Parathyroid adenoma (tissue), 2 donors: Measurements from ENCODE around the gene PRDM16.

Source experiments
- H2AFZ ChIP-seq: fragments of 300-600 bp; sonication (generic); one replicate; pipeline ENCODE4 v1.7.0; 2017; ENCODE audit warnings: antibody characterized with exemption, mild to moderate bottlenecking
- H3K27ac ChIP-seq: fragments of 300-600 bp; sonication (generic); one replicate; pipeline ENCODE4 v1.7.0; 2017
- H3K27me3 ChIP-seq: fragments of 300-600 bp; sonication (generic); one replicate; pipeline ENCODE4 v1.7.0; 2017; ENCODE audit warnings: low read length; ENCODE audit not compliant: control insufficient read depth, insufficient read depth
- H3K36me3 ChIP-seq: fragments of 300-600 bp; sonication (generic); one replicate; pipeline ENCODE4 v1.7.0; 2017; ENCODE audit warnings: low read length; ENCODE audit not compliant: control insufficient read depth, insufficient read depth
- H3K4me1 ChIP-seq: fragments of 300-600 bp; sonication (generic); one replicate; pipeline ENCODE4 v1.7.0; 2017; ENCODE audit warnings: control low read depth
- H3K4me2 ChIP-seq: fragments of 300-600 bp; sonication (generic); one replicate; pipeline ENCODE4 v1.7.0; 2017; ENCODE audit warnings: low read length
- H3K4me3 ChIP-seq: fragments of 300-600 bp; sonication (generic); one replicate; pipeline ENCODE4 v1.7.0; 2017; ENCODE audit warnings: low read depth, low read length
- H3K79me2 ChIP-seq: fragments of 300-600 bp; sonication (generic); one replicate; pipeline ENCODE4 v1.7.0; 2017; ENCODE audit warnings: control low read depth
- H3K9ac ChIP-seq: fragments of 300-600 bp; sonication (generic); one replicate; pipeline ENCODE4 v1.7.0; 2017; ENCODE audit warnings: mild to moderate bottlenecking
- H3K9me3 ChIP-seq: fragments of 300-600 bp; sonication (generic); one replicate; pipeline ENCODE4 v1.7.0; 2017; ENCODE audit warnings: low read length; ENCODE audit not compliant: control insufficient read depth
- TF ChIP-seq, protein P1 (sequence below): fragments of 300-600 bp; sonication (generic); IDR thresholded peaks from one replicate; pipeline ENCODE4 v1.7.0; 2017; ENCODE audit warnings: antibody characterized with exemption, mild to moderate bottlenecking
- donor health status: primary hyperparathyroidism.

Gene PRDM16

DNA sequence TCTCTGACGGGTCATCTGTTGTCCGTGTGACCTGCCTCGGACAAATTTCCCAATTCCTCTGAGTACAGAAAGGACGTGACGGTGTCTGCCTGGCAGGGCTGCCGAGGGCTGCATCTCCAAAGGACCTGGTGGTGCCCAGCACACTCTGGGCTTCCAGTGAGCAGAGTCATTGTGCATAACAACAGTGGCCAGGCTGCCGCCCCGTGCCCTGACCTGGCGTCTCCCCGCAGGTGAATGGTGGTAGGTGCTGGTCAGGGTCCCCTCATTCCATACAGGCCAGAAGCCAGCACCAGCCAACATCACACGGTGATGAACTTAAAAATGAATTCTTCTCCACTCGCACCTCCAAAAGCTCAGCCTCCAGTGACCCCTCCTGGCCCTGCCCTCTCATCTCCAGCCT, 28.2 kb downstream of the PRDM16 start:
- H2AFZ ChIP-seq = no peak overlapping the region
- H3K4me3 ChIP-seq = no peak overlapping the region
- H3K27me3 ChIP-seq = no peaks in the 10 kb centered on the region
- no peak overlapping the region for H3K9ac ChIP-seq
- TF ChIP-seq, protein P1, sequence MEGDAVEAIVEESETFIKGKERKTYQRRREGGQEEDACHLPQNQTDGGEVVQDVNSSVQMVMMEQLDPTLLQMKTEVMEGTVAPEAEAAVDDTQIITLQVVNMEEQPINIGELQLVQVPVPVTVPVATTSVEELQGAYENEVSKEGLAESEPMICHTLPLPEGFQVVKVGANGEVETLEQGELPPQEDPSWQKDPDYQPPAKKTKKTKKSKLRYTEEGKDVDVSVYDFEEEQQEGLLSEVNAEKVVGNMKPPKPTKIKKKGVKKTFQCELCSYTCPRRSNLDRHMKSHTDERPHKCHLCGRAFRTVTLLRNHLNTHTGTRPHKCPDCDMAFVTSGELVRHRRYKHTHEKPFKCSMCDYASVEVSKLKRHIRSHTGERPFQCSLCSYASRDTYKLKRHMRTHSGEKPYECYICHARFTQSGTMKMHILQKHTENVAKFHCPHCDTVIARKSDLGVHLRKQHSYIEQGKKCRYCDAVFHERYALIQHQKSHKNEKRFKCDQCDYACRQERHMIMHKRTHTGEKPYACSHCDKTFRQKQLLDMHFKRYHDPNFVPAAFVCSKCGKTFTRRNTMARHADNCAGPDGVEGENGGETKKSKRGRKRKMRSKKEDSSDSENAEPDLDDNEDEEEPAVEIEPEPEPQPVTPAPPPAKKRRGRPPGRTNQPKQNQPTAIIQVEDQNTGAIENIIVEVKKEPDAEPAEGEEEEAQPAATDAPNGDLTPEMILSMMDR = no peak
- no peak overlapping the region for H3K4me2 ChIP-seq
- H3K9me3 ChIP-seq = no peaks in the 10 kb centered on the region
- H3K27ac ChIP-seq = no peak overlapping the region
- no peaks in the 10 kb centered on the region for H3K4me1 ChIP-seq
- no peaks in the 10 kb centered on the region for H3K36me3 ChIP-seq
- H3K79me2 ChIP-seq = no peaks in the 10 kb centered on the region

DNA sequence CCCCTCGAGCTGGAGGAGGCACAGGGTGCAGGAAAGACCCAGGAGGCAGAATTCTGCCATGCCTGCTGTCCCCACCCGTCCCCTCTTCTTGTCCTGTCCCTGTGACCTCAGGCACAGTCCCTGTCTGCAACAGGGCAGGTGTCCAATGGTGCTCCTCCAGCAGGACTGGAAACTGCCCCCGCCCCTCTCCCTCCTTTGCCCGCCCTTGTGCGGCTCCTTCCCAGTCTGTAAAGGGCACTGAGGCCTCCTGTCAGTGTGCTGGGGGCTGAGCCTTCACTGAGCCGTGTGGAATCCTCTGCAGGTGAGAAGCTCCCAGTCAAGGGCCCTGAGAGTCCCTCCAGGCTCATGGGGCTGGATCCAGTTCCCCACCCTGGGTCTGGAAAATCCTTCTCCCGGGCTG, 28.9 kb downstream of the PRDM16 start:
- no peaks in the 10 kb centered on the region for H3K9me3 ChIP-seq
- no peaks in the 10 kb centered on the region for H3K4me1 ChIP-seq
- H3K4me2 ChIP-seq = no peak overlapping the region
- TF ChIP-seq, protein P1 = no peak
- no peaks in the 10 kb centered on the region for H3K79me2 ChIP-seq
- no peak overlapping the region for H3K9ac ChIP-seq
- no peaks in the 10 kb centered on the region for H3K27me3 ChIP-seq
- no peak overlapping the region for H3K4me3 ChIP-seq
- H3K27ac ChIP-seq = no peak overlapping the region
- no peaks in the 10 kb centered on the region for H3K36me3 ChIP-seq
- no peak overlapping the region for H2AFZ ChIP-seq

DNA sequence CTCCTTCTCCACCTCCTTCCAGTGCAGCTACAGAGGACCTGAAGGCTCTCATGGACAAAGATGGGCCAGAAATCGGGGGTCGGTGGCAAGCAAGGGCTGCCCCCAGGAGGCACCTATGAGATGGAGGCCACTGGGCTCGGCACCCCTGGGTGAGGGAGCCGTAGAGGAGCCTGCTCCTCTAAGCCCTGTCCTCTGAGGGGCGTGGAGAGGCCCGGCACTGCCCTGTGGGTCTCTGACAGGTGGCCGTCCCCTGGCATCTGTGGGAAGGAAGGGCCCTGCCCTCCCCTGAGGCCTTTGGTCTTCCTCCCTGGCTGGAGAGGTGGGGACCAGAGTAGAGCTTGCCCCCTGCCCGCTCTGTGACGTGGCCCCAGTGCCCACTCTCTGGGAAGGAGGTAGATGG, 30.9 kb downstream of the PRDM16 start:
- Histone ChIP-seq H3K4me1 (no peaks in the 10 kb centered on the region), H3K27me3 (no peaks in the 10 kb centered on the region), H2AFZ (no peak overlapping the region), H3K4me3 (no peak overlapping the region), H3K9me3 (no peaks in the 10 kb centered on the region), H3K4me2 (no peak overlapping the region), H3K9ac (no peak overlapping the region), H3K36me3 (no peaks in the 10 kb centered on the region), H3K27ac (no peak overlapping the region), H3K79me2 (no peaks in the 10 kb centered on the region)
- TF ChIP-seq, protein P1 = no peak

DNA sequence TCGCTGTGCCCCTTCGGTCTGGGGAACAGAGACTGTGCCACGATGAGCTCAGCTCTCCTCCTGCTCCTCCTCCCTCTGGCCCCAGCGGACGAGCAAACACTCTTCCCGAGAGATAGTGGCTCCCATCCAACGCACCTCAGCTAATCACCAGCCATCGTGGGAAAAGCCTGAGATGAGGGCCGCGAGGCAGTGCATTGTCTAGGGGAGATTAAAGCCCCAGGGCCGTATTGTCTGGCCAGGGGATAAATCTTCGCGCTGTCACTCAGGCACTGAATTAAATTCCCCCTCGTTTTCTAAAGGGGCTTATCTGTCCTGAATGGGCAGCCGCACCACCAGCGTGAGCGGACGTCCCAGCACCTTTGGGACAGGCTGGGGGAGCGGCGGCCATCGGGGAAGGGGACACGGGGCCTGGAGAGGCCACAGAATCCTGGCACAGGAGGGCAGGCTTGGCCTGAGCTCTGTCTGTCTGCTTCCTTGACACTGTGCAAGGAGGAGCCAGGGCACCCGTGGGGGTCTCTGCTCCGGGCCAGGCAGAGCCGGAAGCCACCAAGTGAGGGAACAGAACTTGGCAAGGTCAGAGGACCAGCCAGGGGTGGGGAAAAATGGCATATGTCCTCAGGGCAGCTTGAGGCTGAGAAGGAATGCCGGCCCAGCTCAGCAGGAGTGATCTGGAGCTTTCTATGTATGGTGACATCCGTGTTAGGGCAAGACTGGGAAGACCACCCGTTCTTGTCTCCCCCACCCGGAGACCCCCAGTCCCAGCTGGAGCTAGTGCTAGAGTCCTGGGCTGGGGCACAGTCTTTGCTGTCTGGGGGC, 32.3 kb downstream of the PRDM16 start:
- Histone ChIP-seq H3K4me3 (no peak overlapping the region), H3K36me3 (no peaks in the 10 kb centered on the region), H3K79me2 (no peaks in the 10 kb centered on the region), H3K4me1 (no peaks in the 10 kb centered on the region), H3K9me3 (no peaks in the 10 kb centered on the region), H3K9ac (no peak overlapping the region), H3K27me3 (no peaks in the 10 kb centered on the region), H3K27ac (no peak overlapping the region), H2AFZ (no peak overlapping the region), H3K4me2 (no peak overlapping the region)
- TF ChIP-seq, protein P1 = no peak

DNA sequence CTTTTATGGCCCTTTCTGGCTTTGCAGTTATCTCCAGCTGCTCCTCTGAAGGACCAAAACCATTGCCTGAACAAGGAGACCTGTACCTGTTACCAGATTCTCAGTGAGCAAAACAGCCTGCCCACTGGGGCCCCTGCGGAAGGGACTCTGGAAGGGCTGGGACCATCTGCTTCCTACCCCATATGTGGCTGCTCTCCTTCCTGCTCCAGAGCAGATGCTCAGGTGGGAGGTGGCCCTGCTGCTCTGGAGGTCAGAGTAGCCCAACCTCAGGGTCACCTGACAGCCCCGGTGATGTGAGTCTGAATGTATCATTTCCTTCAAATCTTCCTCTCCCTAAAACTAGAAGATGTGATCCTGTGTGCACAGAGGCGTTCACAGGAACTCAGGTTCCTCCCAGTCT, 33.6 kb downstream of the PRDM16 start:
- H3K36me3 ChIP-seq = no peaks in the 10 kb centered on the region
- no peak overlapping the region for H3K27ac ChIP-seq
- no peaks in the 10 kb centered on the region for H3K4me1 ChIP-seq
- no peak overlapping the region for H2AFZ ChIP-seq
- no peaks in the 10 kb centered on the region for H3K79me2 ChIP-seq
- H3K4me2 ChIP-seq = no peak overlapping the region
- H3K27me3 ChIP-seq = no peaks in the 10 kb centered on the region
- no peak overlapping the region for H3K4me3 ChIP-seq
- no peaks in the 10 kb centered on the region for H3K9me3 ChIP-seq
- TF ChIP-seq, protein P1 = no peak
- no peak overlapping the region for H3K9ac ChIP-seq
